Naive B cell (primary cell): Measurements from ENCODE around the gene OR51Q1. TPM values are rescaled to one million over a fixed set of nuclear protein-coding genes. Genes with fewer than 3 reads are reported as not detected.

Source experiments
- ATAC-seq, 2 donors: fragments of 150-1000 bp; cut with Tn5 transposase; 2 replicates each; pipeline ENCODE4 v1.10.0; 2021; ENCODE audit warnings: low read depth in 2 of 2, mild to moderate bottlenecking in 2 of 2, moderate library complexity in 2 of 2
- DNase-seq: peaks from one replicate; pipeline ENCODE4 v3.0.0; 2022
- H3K27ac Mint-ChIP-seq, 6 donors: one replicate each; pipeline ENCODE4 v1.8.0; 2020 to 2022; ENCODE audit warnings: mild to moderate bottlenecking in 6 of 6, mixed read lengths in 6 of 6, moderate library complexity in 5 of 6, inconsistent platforms in 2 of 6
- H3K27me3 Mint-ChIP-seq, 3 donors: one replicate each; pipeline ENCODE4 v1.8.0; 2021 to 2022; ENCODE audit warnings: mixed read lengths in 3 of 3, mild to moderate bottlenecking in 1 of 3
- H3K36me3 Mint-ChIP-seq, 2 donors: one replicate each; pipeline ENCODE4 v1.8.0; 2020 to 2022; ENCODE audit warnings: mixed read lengths in 2 of 2, inconsistent platforms in 1 of 2, mild to moderate bottlenecking in 1 of 2
- H3K4me1 Mint-ChIP-seq, 3 donors: one replicate each; pipeline ENCODE4 v1.8.0; 2020 to 2022; ENCODE audit warnings: mixed read lengths in 3 of 3, inconsistent platforms in 1 of 3, mild to moderate bottlenecking in 1 of 3, moderate library complexity in 1 of 3
- H3K4me3 Mint-ChIP-seq, 8 donors: one replicate each; pipeline ENCODE4 v1.8.0; 2020 to 2022; ENCODE audit warnings: mild to moderate bottlenecking in 8 of 8, mixed read lengths in 8 of 8, moderate library complexity in 8 of 8, inconsistent platforms in 2 of 8
- H3K9me3 Mint-ChIP-seq, 7 donors: one replicate each; pipeline ENCODE4 v1.8.0; 2020 to 2022; ENCODE audit warnings: mixed read lengths in 7 of 7, mild to moderate bottlenecking in 5 of 7, inconsistent platforms in 2 of 7, moderate library complexity in 1 of 7
- polyA plus RNA-seq, 6 donors: library from polyadenylated mRNA; unstranded; fragments of 300-500 nt; fragmentation: Illumina TruSeq; gene quantifications; one replicate each; pipeline ENCODE4 v1.2.3, GENCODE V29; 2021; ENCODE audit warnings: low read depth in 6 of 6

Gene OR51Q1
- polyA plus RNA-seq, 6 donors from 2014 or later = not detected

DNA sequence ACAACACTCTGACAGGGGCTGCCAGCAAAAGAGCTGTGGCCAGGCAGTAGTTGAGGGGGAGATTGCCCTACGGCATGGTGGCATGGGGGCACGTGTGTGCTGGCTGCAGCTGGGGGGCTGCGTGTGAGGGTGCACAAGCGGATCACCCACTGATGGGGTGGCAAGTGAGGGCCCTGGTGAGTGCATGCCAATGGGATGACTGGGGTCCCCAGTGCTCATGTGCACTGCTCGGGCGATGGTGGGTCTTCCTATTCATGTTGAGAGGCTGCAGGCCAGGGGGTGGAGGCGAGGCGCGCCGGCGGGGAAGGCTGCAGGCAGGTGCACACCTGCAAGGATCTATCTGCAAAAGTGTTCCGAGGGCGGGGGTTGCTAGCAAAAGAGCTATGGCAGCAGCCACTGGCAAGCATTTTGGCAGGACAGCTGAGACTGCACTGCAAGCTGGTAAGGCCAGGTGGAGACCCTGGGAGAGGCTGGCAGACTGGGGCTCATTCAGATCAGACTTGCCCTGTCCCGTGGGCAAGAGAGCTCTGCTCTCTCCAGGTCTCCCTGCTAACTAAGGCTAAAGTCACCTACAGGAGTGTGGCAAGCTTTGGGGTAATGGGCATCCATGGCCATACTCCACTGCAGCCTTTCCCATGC is 39.2 kb downstream of the OR51Q1 start:
- no peaks in the 10 kb centered on the region for H3K4me1 Mint-ChIP-seq
- H3K4me3 Mint-ChIP-seq = no peak overlapping the region
- ATAC-seq (no peak), DNase-seq (no peak)
- peaks cover 0 to 12% (median 6%) of the 10 kb centered on the region in 7 donors for H3K9me3 Mint-ChIP-seq
- peaks cover 0 to 4% of the 10 kb centered on the region in 2 donors for H3K36me3 Mint-ChIP-seq
- peaks cover 3 to 18% (median 13%) of the 10 kb centered on the region in 3 donors for H3K27me3 Mint-ChIP-seq
- no peak overlapping the region for H3K27ac Mint-ChIP-seq

DNA sequence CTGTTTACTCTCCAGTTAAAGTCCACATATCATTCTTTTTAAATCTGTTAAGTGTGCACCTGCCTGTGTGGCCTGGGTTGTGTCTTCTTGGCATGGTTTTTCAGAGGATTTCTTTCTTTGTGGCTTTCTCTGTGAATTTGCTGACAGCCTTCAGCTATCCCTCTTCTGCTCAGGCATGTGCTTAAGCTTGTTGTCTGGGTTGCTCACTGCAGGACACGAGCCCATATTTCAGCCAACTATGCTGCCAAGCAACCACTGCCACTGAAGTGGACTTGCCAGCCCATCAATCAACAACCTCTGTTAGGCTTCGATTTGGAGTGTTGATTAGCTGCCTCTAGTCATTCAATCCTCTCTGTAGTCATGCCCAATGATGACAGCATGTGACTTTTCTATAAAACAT is 45.6 kb downstream of the OR51Q1 start:
- no peak for ATAC-seq
- H3K4me3 Mint-ChIP-seq = no peak overlapping the region
- H3K27ac Mint-ChIP-seq = no peak overlapping the region
- no peaks in the 10 kb centered on the region for H3K4me1 Mint-ChIP-seq
- no peaks in the 10 kb centered on the region for H3K36me3 Mint-ChIP-seq
- DNase-seq = no peak
- H3K9me3 Mint-ChIP-seq = peaks cover 0 to 3% (median 0%) of the 10 kb centered on the region in 7 donors
- H3K27me3 Mint-ChIP-seq = peaks cover 17 to 22% (median 20%) of the 10 kb centered on the region in 3 donors

Other genes starting within 250 kb of the OR51Q1 start
- gene OR51V1, start 221.4 kb upstream of the OR51Q1 start, polyA plus RNA-seq = not detected
- 1,000 to 10,000 TPM in 3 of 6 donors, 100 to 1,000 TPM in 3; 325 to 1,251 (median 765) TPM for gene HBB, start 195.0 kb upstream of the OR51Q1 start, polyA plus RNA-seq
- 1 to 10 TPM in 1 of 6 donors, not detected in 5; 1.8 TPM for gene HBD, start 187.6 kb upstream of the OR51Q1 start, polyA plus RNA-seq
- gene HBG1, start 172.3 kb upstream of the OR51Q1 start, polyA plus RNA-seq = under 1 TPM in 1 of 6 donors, not detected in 5; 0.53 TPM
- 1 to 10 TPM in 1 of 6 donors, under 1 TPM in 1, not detected in 4; 0.75 to 2.9 TPM for gene HBG2, start 167.3 kb upstream of the OR51Q1 start, polyA plus RNA-seq
- not detected for gene HBE1, start 152.2 kb upstream of the OR51Q1 start, polyA plus RNA-seq
- gene OR51B4, start 120.2 kb upstream of the OR51Q1 start, polyA plus RNA-seq = not detected
- not detected for gene OR51B2, start 97.8 kb upstream of the OR51Q1 start, polyA plus RNA-seq
- not detected for gene OR51B5, start 78.6 kb upstream of the OR51Q1 start, polyA plus RNA-seq
- not detected for gene OR51B6, start 70.6 kb upstream of the OR51Q1 start, polyA plus RNA-seq
- not detected for gene OR51M1, start 38.3 kb upstream of the OR51Q1 start, polyA plus RNA-seq
- gene OR51I1, start 19.4 kb downstream of the OR51Q1 start, polyA plus RNA-seq = not detected
- gene OR51I2, start 27.2 kb downstream of the OR51Q1 start, polyA plus RNA-seq = not detected
- not detected for gene OR52D1, start 66.6 kb downstream of the OR51Q1 start, polyA plus RNA-seq
- not detected for gene UBQLN3, start 87.8 kb downstream of the OR51Q1 start, polyA plus RNA-seq
- under 1 TPM in 1 of 6 donors, not detected in 5; 0.39 TPM for gene UBQLNL, start 94.6 kb downstream of the OR51Q1 start, polyA plus RNA-seq
- gene OR52H1, start 126.4 kb downstream of the OR51Q1 start, polyA plus RNA-seq = not detected
- gene OR52B6, start 158.8 kb downstream of the OR51Q1 start, polyA plus RNA-seq = under 1 TPM in 1 of 6 donors, not detected in 5; 0.33 TPM
- gene TRIM6, start 174.5 kb downstream of the OR51Q1 start, polyA plus RNA-seq = under 1 TPM in 1 of 6 donors, not detected in 5; 0.22 TPM
- gene TRIM34, start 202.9 kb downstream of the OR51Q1 start, polyA plus RNA-seq = 10 to 100 TPM; 25.3 to 58.5 (median 30.8) TPM